GM21619 (cell line): ENCODE results near the gene SCARB2.

Source experiments
- ATAC-seq: cut with Tn5 transposase; IDR thresholded peaks from one replicate; pipeline ENCODE4 v1.9.1; 2021; ENCODE audit not compliant: unreplicated experiment

SCARB2 gene

DNA sequence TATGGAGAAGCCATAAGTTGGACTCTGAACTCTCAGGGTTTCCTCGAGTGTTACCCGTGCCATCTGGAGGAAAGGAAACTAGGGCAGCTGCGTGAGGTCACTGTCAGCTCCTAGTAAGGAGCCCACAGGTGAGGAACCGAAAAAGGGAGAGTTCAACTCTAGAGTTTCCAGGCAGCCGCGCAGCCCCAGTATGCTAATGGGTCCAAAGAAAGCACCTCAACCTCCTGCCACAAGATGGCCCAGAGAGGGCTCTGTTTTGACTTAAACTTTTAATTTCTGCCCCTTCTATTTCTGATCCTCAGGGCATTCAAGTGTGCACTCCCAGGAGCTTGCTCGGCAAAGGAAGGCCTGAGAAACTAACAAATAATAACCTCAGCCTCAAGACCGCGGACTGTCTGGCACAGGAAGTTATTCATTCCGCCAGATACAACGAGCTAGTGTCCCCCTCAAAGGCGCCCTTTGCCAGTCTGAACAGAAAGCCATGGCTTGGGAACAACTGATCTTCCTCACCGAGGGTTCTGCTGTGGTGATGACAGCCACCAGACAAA, 13.9 kb downstream of the SCARB2 start:
- ATAC-seq, result peak; percentile 89

DNA sequence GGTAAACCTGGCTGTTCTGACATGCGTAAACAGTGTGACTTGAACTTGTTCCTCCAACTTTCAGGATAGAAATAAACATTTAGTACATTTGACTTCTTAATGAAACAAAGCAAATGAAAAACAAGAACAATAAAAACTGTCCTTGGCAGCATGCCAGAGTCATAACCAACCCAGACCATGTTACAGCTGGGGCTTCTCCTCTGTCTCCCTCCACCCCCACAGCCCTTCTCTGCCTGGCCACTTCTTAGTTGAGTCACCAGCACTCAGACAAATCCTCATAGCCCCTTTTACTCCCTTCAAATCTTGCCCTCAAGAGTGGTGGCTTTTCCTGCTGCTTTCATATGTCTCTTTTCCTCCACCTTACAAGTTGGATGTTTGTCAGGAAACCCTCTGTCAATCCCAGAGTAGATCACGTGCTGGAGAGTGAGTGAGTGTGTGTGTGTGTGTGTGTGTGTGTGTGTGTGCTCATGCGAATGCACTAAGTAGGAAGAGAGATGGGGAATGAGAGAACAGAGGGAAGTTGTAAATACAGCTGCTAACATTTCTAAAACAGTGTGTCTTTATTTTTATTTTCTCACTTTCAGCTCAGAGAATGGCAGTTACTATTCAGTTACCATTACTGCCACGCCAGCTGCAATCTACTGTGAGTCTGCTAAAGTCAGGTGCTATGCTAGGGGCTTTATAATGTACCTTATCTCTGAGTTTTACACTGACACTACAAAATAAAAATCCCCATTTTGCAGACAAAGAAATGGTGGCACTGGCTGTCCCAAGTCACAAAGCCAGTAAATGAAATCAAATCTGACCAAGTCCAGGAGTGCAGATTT, 15.0 kb downstream of the SCARB2 start:
- peak; percentile 45 for ATAC-seq

- no peak for ATAC-seq
Measured at GRCh38 chr4:76197971-76198410, 15.6 kb downstream of the SCARB2 start.

DNA sequence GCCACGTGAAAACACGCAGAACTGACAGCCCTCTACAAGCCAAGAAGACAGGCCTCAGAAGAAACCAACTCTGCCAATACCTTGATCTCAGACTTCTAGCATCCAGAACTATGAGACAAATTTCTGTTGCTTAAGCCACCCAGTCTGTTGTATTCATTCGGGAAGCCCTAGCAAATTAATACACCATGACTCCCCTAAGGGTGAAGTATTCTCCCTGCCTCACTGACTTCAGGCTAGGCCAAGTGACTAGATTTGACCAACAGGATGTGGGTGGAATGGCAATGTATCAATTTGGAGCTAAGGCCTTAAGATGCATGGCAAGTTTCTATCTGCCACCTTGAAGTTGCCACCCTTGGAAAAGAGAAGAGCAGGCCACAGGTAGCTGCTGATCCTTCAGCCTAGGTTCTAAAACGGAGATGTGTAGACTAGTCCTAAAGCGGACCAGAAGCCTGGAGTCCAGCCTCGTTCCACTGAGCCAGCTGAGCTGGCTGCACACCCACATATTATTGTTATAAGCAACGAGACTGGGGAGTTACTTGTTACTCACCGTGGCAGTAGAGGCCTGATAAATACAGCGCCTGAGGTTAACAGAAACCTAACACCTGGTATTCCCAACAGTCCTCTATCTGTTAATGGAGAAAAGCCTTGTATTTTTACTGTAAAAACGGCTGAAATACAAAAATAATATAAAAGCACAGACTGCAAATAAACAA, 16.4 kb downstream of the SCARB2 start:
- ATAC-seq, result no peak

DNA sequence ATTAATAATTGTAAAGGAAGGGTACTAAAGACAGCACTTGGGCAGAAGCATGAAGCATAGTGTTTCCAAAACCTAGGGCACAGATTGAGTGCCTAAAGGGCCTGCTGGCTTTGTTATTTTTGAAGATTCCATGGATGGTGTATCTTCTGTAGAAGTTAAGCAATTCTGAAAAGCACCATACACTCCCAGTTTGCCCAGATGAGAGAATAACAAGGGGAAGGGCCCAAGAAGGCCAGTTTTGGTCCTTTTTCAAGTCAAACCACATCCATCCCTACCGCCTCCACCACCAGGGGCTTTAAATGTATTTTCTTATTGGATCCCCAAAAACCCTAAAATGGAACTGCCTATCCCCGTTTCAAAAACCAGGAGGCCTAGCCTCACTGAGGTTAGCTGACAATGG, 17.2 kb downstream of the SCARB2 start:
- ATAC-seq, result no peak

GRCh38 chr4:76195326-76195725, 18.3 kb downstream of the SCARB2 start:
- no peak for ATAC-seq

- no peak for ATAC-seq
Measured at GRCh38 chr4:76194325-76194724, 19.3 kb downstream of the SCARB2 start.

DNA sequence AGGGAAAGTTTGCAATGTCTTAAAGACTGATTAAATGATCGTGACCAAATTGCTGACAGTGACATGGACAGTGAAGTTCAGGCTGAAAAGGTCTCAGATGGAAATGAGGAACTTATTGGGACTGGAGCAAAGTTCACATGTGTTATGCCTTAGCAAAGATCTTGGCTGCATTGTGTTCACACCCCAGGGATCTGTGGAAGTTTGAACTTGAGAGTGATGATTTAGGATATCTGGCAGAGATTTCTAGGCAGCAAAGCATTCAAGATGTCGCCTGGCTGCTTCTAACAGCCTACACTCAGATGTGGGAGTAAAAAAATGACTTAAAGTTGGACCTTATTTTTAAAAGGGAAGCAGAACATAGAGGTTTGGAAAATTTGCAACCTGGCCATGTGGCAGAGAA, 21.4 kb downstream of the SCARB2 start:
- no peak for ATAC-seq

DNA sequence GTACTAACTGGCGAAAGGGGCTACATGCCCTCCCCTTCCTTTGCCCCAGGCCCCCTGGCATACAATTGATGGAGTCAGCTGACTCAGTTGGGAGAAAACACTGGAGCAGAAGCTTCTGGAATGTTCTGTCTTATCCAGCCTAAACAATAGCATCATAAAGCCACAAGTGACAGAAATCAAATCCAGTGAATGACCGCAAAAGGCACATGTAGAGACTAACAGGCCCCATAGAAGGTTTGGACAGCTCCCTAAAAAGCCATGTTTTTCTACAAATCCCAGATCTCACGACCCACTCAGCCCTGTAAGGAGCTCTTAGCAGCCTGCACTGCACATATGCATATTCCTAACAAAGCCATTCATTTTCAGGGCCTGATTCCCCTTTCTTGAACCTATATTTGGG, 25.1 kb downstream of the SCARB2 start:
- ATAC-seq, result no peak

- ATAC-seq, result no peak
Measured at GRCh38 chr4:76188149-76188548, 25.5 kb downstream of the SCARB2 start.

DNA sequence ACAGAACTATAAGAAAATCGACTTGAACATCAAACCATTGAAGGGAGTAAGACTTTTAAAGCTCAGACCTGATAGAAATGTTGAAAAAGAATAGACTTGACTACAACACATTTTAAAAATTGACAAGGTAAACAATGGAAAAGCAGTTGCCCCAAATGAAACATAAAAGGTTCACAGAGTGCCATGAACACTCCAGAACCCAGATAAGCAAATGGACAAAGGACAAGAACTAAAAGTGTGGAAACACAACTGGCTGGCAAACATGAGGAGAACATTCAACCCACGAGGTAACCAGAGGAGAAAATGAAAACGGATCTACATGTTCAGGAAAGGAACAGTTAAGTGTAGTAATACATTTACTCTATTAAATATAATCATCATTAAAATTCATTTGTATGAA, 26.5 kb downstream of the SCARB2 start:
- no peak for ATAC-seq

DNA sequence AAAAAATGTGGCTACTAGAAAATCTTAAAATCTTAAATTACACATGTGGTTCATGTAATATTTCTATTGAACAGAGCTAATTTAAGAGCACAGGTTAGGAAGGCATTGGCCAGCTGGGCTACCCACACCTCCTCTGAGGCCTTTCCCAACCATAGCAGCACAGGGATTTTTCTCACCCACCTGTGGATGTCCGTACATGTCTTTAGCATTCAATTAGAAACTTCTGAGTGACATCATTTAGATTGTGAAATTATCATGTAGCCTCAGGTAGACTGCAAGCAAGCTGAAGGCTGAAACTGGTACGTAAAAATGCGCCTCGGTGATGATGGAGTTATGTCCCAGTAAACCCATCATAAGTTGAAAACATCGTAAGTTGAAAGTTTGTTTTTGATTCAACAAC, 31.2 kb downstream of the SCARB2 start:
- ATAC-seq, result no peak

- ATAC-seq, result peak; percentile 90
Measured at GRCh38 chr4:76179398-76180318, 34.0 kb downstream of the SCARB2 start.

- no peak for ATAC-seq
Measured at GRCh38 chr4:76178296-76178695, 35.3 kb downstream of the SCARB2 start.

DNA sequence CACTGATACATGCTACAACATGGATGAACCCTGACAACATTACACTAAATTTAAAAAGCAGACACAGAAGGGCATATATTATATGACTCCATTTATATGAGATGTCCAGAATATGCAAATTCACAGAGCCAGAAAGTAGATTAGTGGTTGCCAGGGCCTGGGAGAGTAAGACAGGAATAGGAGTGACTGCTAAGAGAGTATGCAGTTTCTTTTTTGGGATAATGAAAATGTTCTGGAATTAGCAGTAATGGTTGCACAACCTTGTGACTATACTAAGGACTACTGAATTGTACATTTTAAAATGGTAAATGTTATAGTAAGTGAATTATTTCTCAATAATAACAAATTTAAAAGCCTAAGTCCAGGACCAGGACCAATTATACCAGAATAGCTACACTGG, 35.9 kb downstream of the SCARB2 start:
- no peak for ATAC-seq

DNA sequence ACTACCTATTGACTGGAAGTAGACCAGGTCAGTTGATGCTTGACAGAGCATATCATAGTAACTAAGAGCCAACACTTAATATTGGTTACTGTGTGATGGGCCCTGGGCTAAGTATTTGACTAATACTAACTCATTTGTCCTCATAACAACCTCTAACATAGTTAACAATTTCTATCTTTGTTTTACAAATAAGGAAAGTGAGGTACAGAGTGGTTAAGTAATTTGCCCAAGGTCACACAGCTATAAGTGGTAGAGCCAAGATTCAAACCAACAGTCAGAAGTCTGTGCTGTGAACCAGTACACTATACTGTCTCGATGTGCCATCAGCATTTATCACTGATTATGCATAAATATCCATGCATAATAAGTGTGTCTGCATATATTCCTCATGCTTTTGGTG, 38.3 kb downstream of the SCARB2 start:
- ATAC-seq, result no peak

DNA sequence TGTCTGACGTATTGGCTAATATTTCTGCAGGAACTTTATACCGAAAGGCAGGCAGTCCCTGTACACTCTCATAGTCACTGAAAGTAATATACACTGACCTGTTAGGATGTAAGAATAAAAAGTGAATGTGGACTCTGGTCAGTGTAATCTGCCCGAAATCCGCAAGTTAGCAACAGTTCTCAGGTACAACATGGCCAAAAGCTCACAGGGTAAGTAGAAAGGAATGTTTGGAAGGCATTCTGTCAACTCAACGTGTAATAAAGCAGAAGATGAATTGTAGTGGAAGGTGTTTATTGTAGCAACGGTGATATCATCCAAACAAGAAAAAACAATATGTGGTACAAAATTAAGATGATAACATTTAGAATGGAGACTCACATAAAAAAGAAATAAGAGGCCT, 39.4 kb downstream of the SCARB2 start:
- no peak for ATAC-seq

DNA sequence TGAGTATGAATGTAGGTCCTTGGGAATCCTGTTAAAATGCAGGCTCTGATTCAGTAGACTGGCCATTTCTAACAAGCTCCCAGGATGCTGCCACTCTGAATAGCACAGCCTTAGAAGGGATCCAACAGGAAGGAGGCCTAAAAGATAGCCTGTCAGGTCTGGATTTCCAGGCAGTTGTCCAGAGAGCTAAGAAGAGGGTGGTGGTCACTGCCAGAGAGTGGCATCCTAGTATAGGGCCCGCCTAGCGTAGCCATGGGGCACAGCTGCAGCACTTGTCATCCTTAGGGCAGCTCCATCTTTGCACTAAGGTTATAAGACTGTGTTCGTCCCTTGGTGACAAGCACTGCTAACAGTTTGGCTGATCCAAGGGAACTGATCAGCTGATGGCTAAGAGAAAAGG, 44.9 kb downstream of the SCARB2 start:
- ATAC-seq, result no peak

- no peak for ATAC-seq
Measured at GRCh38 chr4:76166480-76166879, 47.1 kb downstream of the SCARB2 start.

GRCh38 chr4:76160355-76160754, 53.3 kb downstream of the SCARB2 start:
- no peak for ATAC-seq

DNA sequence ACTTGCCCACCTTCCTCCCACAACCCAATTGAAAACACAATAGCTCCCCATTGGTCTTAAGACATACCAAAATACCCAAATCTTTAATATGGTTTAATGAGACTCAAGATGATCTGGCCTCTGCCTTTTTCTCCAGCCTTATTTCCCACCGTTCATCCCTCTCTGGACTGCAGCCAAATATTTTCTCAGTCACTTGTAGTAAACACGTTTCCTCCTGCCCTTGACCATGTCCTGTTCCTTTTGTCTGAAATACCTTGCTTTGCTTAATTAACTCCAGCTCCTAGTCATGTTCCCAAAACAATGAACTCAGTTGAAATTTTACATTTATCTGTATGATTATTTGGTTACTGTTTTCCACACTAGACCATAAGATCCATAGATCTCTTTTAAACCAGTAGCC, 57.0 kb downstream of the SCARB2 start:
- ATAC-seq, result no peak
